ENCODE measurements around the gene CLPSL2. TPM values are rescaled to one million over a fixed set of nuclear protein-coding genes. Genes with fewer than 3 reads are reported as not detected.

CLPSL2 gene
- total RNA-seq, 1 donor = not detected

DNA sequence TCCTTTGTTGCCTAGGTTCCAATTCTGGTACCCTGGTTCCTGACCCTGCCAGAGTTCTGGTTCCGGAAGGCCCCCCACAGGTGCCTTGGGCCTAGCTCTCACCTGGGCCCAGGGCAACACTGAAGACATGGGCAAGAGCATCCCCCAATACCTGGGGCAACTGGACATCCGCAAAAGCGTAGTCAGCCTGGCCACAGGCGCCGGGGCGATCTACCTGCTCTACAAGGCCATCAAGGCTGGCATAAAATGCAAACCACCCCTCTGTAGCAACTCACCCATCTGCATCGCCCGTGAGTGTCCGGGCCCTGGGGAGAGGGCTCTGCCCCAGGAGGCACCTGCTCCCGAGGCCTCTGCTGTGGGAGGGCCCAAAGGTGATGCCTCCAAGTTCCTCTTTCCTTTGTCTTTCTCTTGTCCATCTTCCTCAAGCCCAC, 39.4 kb upstream of the CLPSL2 start, which contains the start of gene ARMC12:
Gene ARMC12 (plus strand): TSS at position 51 of the 431 bp plus-strand sequence. CDS start 77 bp downstream, at position 128.
- no peak within 1 kb of the TSS for H3K4me3 ChIP-seq (ENCODE audit: low read depth, low read length)
- DNase-seq (ENCODE audit: low read depth) = no peak
- TF ChIP-seq, protein P1, sequence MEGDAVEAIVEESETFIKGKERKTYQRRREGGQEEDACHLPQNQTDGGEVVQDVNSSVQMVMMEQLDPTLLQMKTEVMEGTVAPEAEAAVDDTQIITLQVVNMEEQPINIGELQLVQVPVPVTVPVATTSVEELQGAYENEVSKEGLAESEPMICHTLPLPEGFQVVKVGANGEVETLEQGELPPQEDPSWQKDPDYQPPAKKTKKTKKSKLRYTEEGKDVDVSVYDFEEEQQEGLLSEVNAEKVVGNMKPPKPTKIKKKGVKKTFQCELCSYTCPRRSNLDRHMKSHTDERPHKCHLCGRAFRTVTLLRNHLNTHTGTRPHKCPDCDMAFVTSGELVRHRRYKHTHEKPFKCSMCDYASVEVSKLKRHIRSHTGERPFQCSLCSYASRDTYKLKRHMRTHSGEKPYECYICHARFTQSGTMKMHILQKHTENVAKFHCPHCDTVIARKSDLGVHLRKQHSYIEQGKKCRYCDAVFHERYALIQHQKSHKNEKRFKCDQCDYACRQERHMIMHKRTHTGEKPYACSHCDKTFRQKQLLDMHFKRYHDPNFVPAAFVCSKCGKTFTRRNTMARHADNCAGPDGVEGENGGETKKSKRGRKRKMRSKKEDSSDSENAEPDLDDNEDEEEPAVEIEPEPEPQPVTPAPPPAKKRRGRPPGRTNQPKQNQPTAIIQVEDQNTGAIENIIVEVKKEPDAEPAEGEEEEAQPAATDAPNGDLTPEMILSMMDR (IDR thresholded peaks at IDR 0.05; ENCODE audit: insufficient read depth, low read length) = no peak

DNA sequence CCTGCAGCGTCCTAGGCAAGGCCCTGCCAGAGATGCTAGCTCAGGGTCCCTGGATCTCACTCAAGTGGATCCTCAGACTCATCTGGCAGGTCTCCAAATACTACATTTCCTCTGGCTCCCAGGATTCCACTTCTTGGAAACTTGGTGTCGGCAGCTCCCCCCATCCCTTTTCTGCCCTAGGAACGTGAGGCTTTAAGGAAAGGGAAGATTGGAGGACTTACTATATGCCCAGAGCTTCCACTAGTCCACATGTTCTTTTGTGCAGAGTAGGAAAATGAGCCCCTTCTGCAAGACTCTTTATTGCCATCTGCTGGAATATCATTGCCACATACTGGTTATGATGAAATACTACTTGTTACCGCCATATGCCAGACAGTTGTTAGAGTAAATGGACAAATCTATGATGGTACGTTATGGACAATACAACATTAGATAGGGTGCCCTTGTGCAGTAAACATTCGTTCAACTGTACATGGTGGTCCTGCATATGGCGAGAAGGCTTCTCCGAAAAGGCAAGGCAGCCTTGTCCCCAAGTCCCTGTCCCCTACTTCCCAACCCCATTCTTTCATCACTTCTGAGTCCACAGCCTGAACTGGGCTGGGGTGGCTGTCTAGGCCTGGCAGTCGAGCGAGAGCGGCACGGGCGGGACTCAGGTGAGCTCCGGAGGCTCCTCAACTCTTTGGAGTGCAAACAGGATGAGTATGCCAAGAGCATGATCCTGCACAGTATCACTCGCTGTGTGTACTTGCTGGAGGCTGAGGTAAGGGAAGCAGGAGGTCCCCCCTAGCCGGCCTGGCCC, 38.8 kb upstream of the CLPSL2 start:
- TF ChIP-seq, protein P1 (IDR thresholded peaks at IDR 0.05; ENCODE audit: insufficient read depth, low read length) = peak; percentile 89
- DNase-seq (ENCODE audit: low read depth) = peak; percentile 91
- no peak overlapping the region for H3K4me3 ChIP-seq (ENCODE audit: low read depth, low read length)

DNA sequence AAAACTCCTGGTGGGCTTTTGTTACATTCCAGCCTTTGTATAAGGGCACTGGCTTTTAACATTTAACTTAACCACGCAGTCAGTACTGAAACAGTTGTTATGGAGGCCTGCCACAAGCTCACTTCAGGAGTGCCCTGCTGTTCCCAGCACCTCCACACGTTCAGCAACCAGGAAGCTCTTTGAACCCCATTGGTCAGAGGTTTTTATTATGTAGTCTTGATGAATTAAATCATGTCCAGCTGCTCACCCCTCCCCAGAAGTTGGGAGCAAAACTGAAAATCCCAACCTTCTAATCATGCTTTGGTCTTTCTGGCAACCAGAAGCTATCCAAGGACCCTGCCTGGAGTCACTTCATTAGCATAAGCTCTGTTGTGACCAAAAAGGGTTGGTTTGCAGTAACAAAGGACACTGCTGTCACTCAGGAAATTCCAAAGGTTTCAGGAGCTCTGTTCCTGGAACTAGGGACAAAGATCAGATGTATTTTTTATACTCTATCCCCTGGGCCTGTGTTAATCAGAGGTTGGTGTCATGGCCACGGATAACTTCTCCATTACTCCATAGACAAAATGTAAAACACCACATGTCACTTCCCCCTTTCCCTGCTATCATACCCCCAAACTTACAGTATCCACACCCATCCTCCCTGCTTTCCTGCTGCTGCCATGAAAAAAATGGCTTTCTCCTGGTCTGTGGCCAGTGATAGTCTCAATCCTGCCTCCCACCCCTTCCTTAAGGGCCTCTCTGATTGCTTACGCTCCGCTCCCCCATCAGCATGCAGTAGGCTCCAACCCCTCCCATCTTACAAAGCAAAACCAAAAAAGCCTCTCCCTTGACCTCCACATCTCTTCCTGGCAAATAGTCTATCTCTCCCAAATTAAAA, 36.5 kb upstream of the CLPSL2 start:
- no peak overlapping the region for H3K4me3 ChIP-seq (ENCODE audit: low read depth, low read length)

DNA sequence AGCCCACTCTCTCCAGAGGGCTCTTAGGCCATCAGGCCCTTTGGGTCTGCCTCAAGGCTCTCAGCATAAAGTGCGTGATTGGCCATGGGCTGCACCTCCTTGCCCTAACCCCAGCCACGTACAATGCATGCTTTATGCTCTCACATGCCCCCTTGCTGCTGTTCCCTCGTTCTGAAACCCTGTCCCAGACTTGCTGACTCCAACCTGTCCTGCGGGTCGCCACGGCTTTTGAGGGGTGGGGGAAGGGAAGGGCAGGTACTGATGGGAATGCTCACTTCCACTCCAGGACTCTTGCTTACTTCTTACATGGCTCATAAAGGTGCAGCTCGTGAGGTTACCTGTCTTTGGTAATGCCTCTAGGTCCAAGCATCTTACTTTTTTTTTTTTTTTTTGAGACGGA, 33.6 kb upstream of the CLPSL2 start:
- TF ChIP-seq, protein P1 (IDR thresholded peaks at IDR 0.05; ENCODE audit: insufficient read depth, low read length) = no peak
- no peak overlapping the region for H3K4me3 ChIP-seq (ENCODE audit: low read depth, low read length)

More for the DNA sequence above, 36.5 kb upstream of the CLPSL2 start:
- DNase-seq (ENCODE audit: low read depth) = no peak
- TF ChIP-seq, protein P1 (IDR thresholded peaks at IDR 0.05; ENCODE audit: insufficient read depth, low read length) = no peak

DNA sequence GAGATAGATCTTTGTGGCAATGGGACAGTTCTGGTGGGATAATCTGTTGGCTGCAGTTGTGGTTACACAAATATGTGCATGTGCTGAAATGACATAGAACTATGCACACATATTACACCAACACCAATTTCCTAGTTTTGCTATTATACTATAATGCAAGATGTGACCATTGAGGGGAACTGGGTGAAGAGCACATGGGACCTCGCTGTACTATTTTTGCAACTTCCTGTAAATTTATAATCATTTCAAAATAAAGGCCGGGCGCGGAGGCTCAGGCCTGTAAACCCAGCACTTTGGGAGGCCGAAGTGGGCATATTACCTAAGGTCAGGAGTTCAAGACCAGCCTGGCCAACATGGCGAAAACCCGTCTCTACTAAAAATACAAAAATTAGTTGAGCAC, 30.9 kb upstream of the CLPSL2 start:
- DNase-seq (ENCODE audit: low read depth) = no peak
- TF ChIP-seq, protein P1 (IDR thresholded peaks at IDR 0.05; ENCODE audit: insufficient read depth, low read length) = no peak
- H3K4me3 ChIP-seq (ENCODE audit: low read depth, low read length) = no peak overlapping the region

More for the DNA sequence above, 33.6 kb upstream of the CLPSL2 start:
- no peak for DNase-seq (ENCODE audit: low read depth)

DNA sequence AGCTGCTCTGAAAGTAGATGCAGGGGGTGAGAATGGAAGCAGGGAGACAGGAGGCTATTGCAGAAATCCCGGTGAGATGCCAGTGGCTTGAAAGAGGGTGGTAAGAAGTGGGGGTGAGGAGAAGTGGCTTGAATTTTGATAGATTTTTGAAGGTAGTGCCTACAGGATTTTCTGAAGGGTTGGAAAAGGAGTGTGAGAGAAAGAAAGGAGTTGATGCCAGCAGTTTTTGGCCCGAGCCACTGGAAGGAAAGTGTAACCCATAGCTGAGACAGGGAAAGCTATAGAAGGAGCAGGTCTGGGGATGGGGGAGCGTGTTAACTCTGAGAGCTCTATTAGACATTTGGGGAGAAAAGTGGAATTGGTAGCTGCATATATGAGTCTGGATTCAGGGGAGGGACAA, 29.9 kb upstream of the CLPSL2 start:
- no peak for DNase-seq (ENCODE audit: low read depth)
- no peak overlapping the region for H3K4me3 ChIP-seq (ENCODE audit: low read depth, low read length)
- TF ChIP-seq, protein P1 (IDR thresholded peaks at IDR 0.05; ENCODE audit: insufficient read depth, low read length) = no peak

Measured in fibroblast of the aortic adventitia (primary cell).